HTERT RPE-1 (cell line): ENCODE measurements around the gene FAT2.

Experiments
- in situ Hi-C: fragments of 300-500 bp; cut with MboI; formaldehyde crosslinking; loops from 4 replicates; pipeline ENCODE4 v1.14.3; 2020; ENCODE audit warnings: low sequenced_read_pairs

The FAT2 gene

DNA sequence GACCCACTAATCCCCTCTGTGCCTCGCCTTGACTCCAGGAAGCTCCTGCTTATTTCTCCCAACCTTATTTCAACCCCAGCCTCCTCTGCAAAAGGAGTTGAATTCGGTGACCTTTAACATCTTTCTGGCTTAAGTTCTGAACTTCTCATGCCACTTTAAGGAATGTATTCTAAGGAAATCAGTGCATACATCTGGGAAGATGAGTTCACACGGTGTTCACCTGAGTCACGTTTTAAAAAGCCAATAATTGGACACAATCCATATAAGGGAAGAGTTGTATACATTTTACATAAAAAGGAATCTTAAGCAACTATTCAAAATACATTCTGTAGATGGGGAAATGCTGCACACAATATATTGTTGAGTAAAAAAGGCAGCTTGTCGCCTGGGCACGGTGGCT lies 33.2 kb downstream of the FAT2 start:
- in situ Hi-C loops: no loop called here

DNA sequence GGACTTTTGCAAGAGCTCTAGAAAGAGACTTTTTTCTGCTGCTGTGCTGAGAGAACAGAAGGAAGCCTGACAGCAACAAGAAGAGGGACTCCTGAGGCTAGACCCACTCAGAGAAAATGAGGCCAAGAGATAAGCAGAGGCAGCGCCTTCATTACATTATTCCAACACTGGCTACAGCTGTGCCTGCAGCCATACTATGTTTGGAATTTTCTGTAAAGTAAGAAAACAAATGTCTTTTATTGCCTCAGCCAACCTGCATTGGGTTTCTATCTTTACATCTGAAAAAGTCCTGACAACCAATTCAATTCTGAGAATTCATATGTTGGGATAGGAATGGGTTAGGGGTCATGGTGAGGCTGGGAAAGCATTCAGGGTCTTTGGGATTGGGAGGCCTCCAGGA lies 33.7 kb downstream of the FAT2 start:
- in situ Hi-C loops: no loop called here

DNA sequence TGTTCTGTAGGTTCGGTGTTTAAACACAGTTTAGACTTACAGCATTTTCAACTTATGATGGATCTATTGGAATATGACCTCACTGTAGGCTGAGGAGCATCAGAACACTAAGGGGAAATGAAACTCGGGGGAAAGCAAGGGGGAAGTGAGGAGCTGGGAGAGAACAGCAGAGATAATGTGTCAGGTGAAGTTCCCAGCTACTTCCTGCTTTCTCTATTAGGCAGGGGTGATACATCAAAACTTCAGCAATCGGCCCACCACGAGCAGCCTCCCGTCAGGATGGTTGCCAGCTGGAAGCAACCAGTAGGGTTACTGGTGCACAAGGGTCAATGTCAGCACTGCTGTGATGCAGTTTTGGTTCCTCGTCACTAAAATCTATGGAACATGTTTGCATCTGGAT lies 34.3 kb downstream of the FAT2 start:
- in situ Hi-C loops: no loop called here

DNA sequence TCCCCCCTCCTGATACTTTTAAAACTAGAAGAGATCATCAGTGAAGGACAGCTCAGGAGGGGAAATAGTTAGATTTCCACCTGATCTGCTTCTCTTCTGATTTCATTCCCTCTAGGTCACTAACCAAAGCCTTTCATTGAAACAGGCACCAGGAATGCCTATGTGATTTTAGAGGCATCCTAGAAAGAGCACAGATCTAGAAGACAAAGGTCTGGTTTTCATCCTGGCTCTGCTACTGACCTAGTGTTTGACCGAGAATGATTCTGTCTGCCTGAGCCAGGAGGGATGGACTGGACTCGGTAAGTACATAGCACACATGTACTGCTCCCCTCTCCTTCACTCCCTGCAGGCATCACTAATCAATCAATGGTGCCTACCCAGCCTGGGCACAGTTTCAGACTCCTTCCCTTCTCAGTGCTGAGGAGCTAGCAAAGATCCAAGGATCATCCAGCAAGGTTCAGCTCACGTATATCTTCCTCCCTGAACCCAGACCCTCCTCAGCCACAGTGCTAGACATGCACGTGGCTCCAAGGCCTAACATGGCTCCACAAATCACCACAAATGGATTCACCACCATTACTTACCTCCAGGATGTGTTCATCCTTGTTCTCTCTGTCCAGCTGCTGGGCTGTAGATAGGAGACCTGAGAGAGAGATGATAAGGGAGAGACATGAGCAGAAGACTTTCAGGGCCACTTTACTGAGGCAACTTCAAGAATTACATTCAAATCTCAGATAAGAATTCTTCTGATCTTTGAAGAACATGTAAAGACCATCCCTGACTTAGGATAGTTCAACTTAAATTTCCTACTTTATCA lies 35.2 kb downstream of the FAT2 start:
- in situ Hi-C loops: no loop called here

DNA sequence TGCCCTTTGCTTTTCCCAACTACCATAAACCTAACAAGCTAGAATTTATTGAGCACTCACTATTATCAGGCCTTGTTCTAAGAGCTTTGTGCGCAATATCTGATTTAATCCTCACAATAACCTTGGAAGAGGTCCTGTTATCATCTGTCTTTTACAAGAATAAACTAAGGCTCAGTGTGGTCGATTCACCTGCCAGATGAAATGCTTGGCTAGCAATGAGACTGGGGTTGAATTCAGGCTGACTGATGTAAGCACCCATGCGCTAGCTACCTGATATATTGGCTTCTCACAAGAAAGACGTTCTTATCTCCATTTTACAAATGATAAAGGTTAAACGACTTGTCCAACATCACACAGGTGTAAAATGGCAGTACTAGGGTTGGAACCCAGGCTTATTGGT lies 37.4 kb downstream of the FAT2 start:
- in situ Hi-C loops: no loop called here

DNA sequence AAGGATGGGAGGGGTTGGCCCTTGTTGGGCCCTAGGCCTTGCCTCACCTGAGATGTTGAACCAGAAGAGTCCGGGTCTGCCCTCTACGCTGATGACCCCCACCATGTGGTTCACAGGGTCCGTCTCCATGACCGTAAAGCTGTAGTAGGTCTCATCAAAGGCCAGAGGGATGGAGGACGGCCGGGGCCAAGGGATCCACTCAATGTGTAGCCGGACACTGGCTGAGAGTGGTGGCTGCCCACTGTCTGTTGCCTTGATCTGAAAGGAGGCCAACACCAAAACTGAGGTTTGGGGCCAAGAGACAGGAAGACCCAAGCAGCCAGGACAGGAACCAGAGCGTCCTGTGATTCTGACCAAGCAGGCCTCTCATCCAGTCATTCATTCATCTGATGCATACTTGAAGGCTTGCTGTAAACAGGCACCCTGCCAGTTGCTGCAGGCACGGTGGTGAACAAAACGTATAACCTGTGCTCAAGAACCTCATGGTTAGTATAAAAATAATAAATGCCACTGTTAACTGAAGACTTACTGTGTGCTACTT lies 37.9 kb downstream of the FAT2 start:
- in situ Hi-C loops: no loop called here

DNA sequence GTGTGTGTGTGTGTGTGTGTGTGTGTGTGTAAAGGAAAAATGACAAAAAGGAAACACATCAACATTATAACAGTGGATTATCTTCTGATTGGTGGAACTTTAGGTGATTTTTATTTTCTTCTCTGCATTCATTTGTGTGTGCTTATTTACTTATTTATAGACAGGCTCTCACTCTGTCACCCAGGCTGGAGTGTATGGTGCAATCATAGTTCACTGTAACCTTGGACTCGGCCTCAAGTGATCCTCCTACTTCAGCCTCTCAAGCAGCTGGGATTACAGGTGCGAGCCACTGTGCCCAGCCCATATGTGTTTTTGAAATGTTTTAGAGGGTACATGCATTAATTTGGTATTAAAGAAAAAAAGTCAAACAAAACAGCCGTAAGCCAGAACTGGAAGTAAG lies 39.1 kb downstream of the FAT2 start:
- in situ Hi-C loops: no loop called here

DNA sequence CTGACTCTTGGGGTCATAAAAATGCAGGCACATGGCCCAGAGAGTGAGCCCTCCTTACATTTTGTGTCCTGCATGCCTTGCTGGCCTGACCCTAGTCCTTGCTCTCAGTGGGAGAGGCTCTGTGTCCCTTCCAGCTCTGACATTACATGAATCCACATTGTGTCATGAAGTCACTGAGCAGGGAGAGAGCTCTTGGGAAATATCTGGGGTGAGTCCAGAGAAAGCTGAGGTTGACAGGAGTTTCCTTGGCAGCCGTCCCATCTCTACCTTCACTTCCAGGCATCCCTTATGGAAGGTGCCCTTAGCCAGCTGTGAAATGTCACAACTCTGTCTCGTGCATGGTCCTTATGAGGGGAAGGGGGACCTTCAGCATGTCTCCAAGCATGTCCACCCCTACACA lies 41.0 kb downstream of the FAT2 start:
- in situ Hi-C loops: no loop called here

DNA sequence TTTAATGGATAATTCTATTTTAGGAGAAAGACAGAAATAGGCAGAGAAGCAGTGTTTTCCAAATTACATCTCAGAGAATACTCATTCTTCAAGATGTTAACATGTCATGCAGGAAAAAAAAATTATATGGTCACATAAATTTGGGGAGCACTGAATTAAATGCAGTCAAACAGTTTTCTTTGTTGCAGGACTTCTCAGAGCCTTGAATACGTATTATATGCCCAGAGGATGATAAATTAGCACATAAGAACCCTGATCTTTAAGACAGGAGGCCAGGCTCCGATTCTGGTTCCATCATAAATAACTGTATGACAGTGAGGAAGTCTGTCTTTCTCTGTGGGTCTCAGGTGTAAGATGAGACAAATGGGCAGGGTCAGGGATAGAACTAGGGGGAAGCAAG lies 41.4 kb downstream of the FAT2 start:
- in situ Hi-C loops: no loop called here

DNA sequence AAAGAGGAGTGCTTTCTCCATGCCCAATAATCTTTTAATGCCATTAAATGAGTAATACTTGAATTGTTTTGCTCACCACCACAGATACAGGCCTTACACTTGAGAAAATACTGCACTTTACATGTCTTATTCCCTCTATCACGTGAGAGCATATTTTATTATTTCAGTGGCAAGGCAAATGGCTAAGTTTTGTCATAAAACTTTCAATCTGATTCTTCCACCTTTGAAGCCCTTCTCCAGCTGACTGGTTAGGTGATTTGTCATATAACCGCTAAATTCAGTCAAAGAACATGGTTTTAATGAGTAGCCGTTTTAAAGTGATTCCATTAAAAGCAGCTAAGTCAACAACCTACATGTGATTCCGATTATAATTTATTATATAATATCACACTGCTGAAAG lies 43.8 kb downstream of the FAT2 start:
- in situ Hi-C loops: no loop called here

DNA sequence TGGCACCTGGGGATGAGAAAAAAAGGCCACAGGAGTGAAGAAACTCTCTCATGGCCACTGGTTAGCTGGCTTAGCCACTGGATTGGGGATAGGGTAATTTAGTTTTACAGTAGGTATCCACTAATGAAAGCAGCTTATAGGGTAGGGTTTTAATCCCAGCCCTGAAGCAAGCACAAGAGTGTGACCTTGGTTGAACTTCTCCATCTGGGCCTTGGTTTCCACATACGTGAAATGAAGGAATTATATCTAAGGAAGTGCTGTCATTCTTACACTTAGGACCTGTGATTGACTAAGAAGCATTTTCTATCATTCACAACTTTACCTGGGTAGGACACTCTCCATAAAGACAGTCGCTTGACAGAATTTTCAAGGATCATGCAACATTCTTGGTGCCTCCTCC lies 49.6 kb downstream of the FAT2 start:
- in situ Hi-C loops: no loop called here
